Stimulated activated CD8-positive, alpha-beta memory T cell treated with anti-CD3 and anti-CD28 coated beads, Interleukin-4, amount 100 ng/mL, for 48 hours (primary cell): ENCODE measurements around the gene CPNE6.
"Not testable (repeated sequence)": the region's sequence is repeated elsewhere in the genome, so short reads cannot be mapped to it uniquely, and the experiment has no call there.

Experiments used
- DNase-seq: peaks from one replicate; pipeline ENCODE4 v3.0.0-alpha.2; 2020

The CPNE6 gene

DNA sequence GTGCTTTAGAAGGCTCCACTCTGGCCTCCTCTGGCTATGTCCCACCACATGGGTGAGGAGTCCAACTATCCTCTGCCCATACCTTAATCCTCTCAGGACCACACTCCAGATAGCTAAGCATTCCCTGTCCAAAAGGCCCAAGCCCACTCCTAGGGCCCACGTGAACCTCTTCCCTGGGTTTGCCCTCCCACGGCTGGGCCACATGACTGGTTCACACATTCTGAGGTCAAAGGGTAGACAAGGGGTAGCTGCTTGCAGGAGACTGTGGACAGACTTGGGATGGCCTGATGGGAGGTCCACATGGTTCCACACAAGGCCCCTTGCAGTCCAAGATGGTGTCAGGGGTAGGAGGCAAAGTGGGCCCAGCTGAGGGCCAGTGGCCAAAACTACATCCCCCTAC is 16.7 kb downstream of the CPNE6 start:
- no peak for DNase-seq

DNA sequence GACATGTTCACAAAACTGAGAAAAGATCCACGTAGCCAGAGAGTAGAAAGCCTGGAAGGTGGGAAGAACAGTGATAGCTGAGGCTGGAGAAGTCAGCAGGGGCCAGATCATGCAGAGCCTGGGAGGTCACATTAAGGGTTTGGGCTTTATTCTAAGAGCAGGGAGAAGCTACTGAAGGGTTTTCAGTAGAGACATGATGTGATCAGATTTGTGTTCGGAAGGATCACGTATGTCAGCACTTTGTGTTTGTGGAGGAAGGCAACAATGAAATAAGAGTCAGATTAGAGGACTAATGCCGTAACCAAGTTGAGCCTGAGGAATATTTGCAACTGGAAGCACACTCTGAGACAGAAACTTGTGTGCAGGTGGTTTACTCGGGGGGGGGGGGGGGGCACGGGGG is 18.5 kb downstream of the CPNE6 start:
- DNase-seq: no peak

DNA sequence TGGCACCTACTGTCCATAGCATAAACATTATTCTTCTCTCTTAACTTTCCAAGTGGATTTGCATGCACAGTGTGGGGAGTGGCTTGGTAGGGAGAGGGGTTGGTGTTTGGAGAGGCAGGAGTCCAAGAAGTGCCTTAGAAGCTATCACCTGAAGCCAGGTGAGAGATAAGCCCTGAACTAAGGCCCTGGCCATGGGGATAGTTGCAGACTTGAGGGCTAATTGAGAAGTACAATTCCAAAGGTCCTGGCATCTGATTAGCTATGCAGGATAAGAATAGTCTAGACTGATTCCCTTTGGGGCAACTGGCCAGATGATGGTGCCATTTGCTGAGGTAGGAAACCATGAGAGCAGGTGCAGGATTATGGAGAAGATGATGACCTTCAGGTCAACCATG is 20.7 kb downstream of the CPNE6 start:
- no peak for DNase-seq

DNA sequence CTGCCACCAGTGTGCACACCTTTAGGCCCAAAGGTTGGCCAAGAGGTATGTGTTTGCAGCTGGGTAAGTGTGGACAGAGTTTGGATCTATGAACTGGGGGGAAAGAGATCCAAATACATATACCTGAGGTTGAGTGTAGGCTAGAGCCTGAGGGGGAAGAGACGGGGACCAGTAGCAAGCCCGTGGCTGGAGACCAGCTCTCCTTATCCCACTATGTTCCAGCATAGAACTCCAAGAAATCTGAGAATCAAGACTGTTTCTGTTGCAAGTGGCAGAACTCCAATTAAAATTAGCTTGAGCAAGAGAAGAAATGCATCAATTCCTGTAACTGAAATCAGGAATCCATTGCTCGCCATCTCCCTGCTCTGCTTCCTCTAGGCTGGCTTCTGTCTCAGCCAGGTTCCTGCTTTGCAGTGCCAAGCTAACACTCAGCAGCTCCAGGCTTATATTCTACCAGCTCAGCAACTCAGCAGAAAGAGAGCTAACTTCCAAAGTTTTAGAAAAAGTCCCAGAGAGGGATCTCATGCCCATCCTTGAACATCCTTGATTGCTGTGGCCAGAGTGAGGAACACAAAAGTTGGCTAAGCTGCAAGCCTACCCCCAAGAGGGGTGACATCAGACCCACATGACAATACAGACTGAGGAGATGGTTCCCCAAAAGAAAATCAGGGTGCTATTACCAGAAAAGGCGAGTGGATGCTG is 21.3 kb downstream of the CPNE6 start:
- DNase-seq: no peak

DNA sequence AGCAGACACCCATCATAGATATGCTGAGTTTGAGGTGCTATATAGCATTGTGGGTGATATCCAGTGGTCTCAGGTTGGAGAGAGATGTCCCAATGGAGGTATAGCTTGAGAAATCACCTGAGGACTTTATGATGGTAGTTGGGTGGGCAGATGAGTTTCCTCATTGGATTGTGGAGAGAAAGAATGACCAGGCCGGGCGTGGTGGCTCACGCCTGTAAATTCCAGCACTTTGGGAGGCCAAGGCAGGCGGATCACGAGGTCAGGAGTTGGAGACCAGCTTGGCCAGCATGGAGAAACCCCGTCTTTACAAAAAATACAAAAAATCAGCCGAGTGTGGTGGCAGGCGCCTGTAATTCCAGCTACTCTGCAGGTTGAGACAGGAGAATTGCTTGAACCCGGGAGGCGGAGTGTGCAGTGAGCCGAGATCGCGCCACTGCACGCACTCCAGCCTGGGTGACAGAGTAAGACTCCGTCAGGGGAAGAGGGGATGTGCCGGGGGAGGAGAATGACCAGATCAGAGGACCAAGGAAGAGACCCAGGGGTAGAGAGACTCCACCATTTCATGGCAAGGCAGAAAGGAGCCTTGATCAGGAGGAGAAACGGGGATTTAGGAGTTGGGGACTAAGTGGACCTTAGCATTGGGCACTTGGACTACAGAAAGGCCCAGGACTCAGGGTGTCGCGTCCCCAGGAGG is 22.0 kb downstream of the CPNE6 start:
- DNase-seq: no peak

DNA sequence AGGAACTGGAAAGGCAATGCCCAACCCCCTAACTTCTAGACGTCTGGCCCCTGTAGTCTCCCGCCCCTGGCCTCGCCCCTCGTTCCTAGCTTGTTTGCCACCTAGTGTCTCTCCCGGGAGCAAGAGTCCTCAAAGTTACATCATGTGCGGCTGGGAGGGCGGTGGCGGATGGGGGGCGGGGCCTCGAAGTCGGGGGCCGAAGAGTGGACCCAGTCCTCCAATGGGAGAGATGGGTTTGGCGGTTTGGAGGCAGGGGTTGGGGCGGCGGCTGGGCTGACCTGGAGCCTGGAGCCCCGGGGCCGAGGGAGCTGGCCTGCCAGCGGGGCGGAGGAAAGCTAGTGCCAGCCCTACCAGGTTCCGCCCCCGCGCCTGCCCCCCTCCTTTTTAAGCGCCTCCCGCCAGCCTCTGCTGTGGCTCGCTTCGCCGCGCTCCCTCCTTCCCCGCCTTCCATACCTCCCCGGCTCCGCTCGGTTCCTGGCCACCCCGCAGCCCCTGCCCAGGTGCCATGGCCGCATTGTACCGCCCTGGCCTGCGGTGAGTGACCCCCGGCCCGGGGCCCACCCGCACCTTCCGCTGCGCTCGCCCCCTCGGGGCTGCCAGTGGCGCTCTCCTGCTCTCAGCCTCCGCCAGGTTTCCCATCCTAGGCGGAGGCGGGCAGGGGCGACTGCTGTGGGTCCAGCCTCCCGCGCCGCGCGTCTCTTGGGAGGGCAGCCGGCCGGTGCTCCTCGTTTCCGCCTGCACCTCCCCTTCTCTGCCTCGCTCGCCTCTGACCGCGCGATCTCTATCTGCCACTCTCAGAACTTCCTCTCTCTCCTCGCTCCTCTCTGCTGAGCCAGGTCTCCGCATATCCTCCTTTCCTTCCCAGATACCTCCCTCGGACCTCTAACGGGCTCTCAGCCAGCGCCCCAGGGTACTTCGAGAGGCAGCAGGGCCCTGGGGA is 22.8 kb downstream of the CPNE6 start, which contains the start of gene PCK2:
PCK2 (plus strand) TSS at position 411 of the 940 bp plus-strand sequence; CDS start at position 506, 95 bp downstream.
- peak; percentile 93 for DNase-seq

DNA sequence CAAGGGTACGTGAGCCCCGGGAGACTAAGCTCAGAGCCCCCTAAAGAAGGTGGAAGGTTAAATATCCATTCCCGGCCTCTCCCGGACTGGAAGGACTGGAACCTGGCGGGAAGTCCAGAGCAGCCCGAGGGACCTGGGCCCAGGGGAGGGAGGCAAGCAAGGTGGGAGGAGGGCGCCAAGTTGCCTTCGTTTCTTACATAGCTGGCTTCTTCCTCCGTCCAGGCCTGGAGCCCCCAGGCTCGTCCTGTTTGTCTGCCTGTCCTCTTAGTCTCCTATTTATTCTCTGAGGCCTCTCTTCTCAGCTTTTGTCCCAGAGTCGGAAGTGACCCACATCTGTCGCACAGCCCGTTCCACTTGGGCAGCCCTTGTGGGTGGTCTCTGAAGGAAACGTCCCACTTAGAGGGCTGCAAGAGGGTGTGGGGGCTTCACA is 23.5 kb downstream of the CPNE6 start:
- DNase-seq: peak; percentile 40

DNA sequence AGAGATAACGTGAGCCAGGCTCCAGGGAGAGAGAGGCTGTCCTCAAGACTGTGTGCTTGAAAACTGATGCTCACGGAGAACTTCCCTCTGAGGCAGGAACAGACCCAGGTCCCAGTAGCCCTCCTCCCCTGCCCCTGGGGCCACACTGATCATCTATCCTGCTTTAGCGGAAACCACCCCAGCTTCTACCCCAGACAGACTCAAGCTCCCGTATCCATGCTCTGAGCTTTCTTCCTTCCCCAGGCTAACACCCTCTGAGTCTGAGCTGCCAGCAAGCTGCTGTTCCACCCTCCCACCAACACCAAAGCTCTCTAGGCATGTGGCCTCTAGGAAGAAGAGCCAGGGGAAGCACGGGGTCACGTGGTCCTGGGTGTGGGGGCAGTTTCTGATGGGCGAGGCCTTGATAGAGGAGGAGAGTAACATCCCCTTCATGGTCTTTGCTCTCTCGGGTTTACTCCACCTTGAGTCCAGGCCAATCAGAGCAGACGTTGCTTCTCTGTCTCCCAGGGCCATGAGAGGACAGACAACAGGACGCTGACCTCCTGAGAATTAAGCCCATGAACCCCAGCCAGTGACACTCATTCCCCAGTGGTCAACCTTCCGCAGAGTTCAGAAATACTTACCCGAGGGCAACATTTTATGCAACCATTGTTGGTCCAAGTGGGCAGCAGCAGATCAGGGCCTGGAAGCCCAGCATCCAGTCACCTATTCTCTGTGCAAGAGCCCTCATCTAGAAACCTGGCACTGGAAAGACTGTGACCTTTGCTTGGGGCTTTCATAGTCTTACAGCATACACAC is 24.1 kb downstream of the CPNE6 start:
- DNase-seq: peak; percentile 81

DNA sequence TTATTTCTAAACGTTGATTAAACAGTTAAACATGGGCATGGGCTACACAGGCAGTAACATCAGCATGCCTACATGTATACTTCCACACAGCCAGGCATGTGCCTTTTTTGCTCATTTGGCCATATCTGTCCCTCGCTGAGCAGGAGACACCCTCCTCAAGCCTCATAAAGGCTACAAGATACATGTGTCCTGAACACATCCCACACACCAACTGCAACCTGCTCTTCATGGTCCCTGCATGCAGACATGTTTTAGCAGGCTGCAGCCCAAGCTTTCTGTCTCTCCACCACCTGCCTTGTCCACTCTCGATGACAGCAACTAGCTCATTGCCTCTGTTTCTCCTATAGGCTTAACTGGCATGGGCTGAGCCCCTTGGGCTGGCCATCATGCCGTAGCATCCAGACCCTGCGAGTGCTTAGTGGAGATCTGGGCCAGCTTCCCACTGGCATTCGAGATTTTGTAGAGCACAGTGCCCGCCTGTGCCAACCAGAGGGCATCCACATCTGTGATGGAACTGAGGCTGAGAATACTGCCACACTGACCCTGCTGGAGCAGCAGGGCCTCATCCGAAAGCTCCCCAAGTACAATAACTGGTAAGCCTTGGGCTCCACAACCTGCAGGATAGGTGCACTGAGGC is 25.3 kb downstream of the CPNE6 start:
- no peak for DNase-seq

DNA sequence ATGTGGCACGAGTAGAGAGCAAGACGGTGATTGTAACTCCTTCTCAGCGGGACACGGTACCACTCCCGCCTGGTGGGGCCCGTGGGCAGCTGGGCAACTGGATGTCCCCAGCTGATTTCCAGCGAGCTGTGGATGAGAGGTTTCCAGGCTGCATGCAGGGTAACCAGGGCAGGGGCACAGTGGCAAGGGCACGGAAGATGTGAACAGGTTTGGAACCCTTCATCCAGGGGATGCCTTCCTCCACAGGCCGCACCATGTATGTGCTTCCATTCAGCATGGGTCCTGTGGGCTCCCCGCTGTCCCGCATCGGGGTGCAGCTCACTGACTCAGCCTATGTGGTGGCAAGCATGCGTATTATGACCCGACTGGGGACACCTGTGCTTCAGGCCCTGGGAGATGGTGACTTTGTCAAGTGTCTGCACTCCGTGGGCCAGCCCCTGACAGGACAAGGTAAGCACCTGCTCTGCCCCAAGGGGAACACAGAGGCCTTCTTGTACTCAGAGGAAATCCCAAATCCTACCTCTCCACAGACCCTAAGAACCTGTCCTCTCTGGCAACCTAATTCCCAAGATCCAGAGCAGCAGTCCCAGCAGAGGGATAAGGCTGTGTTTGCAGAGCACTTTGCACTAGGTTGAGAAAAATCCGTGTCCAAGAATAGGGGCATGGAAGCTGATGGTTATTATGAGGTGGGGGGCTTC is 27.0 kb downstream of the CPNE6 start:
- no peak for DNase-seq

DNA sequence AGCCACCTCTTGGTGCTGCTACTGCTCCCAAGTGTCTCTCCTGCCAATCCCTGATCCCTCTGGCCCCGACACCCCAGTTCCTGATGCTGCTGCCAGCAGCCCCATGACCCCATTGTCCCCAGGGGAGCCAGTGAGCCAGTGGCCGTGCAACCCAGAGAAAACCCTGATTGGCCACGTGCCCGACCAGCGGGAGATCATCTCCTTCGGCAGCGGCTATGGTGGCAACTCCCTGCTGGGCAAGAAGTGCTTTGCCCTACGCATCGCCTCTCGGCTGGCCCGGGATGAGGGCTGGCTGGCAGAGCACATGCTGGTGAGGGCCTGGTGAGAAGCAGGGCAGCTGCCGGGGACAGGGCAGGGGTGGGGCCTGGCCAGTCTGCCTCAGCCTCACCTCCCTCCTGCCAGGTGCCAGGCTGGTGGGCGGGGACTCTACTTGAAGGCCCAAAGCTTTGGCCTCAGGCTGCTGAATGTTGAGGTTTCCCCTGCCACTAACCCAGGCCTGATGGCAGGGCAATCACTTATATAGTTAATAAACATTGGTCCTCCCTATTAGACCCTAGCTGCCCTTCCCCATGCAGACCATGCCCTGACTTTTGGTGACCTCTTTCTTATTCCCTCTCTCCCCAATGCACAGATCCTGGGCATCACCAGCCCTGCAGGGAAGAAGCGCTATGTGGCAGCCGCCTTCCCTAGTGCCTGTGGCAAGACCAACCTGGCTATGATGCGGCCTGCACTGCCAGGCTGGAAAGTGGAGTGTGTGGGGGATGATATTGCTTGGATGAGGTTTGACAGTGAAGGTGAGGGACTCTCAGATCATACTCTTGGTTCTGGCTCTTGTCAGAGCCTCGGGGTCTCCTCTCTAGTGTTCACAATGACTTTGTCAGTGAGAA is 27.8 kb downstream of the CPNE6 start:
- DNase-seq: no peak

DNA sequence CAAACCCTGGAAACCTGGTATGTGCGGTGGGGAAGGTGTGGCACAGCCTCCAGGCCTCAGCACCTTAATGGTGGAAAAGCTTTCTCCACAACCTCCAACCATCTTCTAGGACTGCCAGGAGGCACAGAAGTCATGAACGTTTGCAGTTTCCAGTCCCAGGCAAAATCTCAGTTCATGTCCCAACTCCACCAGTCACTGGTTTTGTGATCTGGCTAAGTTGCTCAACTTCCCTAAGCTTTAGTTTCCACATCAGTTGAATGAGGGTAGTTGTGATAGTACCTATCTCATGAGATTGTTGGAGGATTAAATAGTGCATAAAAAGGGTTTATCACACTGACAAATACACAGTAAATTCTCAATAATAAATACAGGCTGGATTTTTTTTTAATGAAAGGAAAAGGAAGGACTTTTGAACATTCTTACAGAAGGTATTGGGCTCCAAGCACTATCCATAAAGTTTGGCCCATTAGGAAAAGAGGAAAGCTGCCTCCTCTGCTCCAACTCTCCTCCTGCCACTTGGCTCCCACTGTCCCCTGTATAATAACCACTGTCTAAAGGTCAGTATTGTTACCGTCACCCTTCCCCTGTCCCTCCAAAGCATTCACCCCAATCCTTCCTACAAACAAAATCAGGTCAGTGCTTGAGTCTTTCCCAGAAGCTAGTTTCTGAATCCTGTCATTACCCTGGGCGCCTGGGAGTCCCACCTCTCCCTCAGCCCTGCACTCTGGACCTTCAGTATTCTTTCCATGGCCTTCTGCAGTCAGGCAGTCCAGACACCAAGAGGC is 29.0 kb downstream of the CPNE6 start:
- DNase-seq: no peak

DNA sequence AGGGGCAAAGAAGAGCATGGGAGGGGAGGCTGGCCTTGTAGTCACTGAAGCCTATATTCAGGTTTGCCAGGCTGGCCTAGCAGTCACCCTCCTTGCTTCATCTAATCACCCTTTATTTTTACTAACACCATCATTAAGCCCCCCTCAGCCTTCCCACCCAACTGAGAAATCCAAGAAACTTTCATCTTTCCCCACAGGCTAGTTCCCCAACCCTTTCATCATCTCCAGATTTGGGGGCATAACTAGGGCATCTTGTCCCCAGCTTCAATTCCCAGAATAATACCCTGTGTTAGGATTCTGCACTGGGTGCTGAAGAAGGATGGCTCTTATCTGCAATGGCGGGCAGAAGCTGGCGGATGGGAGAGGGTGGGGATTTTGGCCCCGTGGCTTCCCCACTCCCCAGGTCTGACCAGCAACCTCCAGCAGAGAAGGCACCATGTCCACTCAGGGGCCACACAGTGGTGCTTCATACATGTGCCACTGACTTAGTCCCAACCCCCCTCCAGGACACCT is 29.7 kb downstream of the CPNE6 start:
- DNase-seq: no peak

DNA sequence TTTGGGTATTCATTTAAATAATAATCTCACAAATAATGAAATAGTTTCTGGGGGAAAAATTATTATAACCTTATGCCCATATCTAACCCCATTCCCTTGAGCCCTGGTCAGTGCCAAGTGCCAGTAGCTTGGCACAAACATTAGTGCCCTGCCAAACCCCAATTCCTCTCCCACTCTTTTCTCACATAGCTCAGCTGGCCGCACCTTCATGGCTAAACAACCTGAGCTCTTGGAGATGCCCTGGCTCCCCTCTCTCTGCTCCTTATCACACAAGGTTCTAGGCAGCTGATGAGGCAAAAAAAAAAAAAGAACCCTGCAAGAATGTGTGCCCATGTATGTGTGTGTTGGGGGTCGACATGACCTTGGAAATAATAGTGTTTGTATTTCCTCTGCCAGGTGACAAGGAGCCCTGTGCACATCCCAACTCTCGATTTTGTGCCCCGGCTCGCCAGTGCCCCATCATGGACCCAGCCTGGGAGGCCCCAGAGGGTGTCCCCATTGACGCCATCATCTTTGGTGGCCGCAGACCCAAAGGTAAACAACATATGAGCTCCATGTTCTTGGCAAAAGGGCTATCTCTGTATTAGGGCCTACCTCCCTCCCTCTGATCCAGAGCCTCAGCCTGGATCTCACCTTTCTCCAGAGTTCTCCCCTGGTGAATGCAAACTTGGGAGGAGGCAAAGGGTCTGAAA is 31.1 kb downstream of the CPNE6 start:
- no peak for DNase-seq

DNA sequence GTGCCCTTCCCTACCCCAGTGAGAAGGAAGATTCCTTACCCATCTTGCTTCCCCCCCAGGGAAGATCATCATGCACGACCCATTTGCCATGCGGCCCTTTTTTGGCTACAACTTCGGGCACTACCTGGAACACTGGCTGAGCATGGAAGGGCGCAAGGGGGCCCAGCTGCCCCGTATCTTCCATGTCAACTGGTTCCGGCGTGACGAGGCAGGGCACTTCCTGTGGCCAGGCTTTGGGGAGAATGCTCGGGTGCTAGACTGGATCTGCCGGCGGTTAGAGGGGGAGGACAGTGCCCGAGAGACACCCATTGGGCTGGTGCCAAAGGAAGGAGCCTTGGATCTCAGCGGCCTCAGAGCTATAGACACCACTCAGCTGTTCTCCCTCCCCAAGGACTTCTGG is 32.1 kb downstream of the CPNE6 start:
- DNase-seq: no peak

DNA sequence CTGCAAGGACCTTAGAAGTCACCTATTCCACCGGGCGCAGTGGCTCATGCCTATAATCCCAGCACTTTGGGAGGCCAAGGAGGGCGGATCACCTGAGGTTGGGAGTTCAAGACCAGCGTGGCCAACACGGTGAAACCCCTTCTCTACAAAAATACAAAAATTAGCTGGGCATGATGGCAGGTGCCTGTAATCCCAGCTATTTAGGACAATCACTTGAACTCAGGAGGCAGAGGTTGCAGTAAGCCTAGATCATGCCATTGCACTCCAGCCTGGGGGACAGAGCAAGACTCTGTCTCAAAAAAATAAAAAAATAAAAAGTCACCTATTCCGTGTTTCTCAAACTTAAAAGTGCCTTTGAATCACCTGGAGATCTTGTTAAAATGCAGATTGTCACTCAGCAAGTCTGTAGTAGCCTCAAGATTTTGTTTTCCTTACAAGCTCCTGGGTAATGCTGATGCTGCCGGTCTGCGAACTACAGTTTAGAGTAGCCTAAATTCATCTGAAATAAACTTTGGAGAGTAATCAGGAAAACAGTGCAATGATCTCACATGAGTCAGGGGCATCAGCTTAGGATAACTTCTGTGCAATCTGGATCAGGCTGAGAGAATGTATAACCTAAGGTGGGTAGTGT is 34.4 kb downstream of the CPNE6 start:
- not testable (repeated sequence) for DNase-seq

DNA sequence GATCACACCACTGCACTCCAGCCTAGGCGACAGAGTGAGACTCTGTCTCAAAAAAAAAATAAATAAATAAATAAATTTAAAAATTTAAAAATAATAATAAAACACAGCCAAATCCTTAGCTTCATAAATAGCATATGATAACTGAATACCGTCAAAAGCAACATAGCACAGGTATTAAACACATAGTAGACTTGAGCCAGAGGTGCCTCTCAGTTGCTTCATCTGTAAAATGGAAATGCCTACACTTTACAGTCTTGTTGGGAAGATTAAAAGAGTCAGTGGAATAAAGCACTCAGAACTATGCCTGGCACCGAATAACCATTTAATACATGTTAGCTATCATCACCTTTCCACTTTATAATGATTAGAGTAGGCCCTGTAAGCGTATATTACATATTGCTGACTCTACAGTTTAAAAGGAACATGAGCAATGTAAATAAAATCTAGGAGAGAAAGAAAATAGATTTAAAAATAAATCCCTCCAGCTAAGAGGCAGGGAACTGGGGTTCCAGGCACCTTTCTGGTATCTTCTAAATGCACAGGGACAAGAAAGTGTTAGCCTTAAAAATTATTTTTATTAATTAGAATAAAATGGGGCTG is 35.4 kb downstream of the CPNE6 start:
- DNase-seq: no peak
